Mammary epithelial cell (primary cell): ENCODE data around the gene SSR4.

ENCODE experiments used
- CTCF ChIP-seq, 2 donors: IDR thresholded peaks in 1 of 2; conservative IDR thresholded peaks in 1 of 2; 2 replicates each; pipeline ENCODE4 v1.5.1; 2011 to 2012; ENCODE audit warnings: inconsistent platforms in 2 of 2, low read length in 2 of 2, mild to moderate bottlenecking in 2 of 2, control low read depth in 1 of 2, low read depth in 1 of 2; ENCODE audit not compliant: insufficient read depth in 1 of 2; ENCODE audit errors: extremely low read depth in 1 of 2
- EZH2 ChIP-seq: IDR thresholded peaks from 2 replicates; pipeline ENCODE4 v1.6.1; 2012; ENCODE audit warnings: low read length, inconsistent platforms, borderline replicate concordance

GRCh38 chrX:153783378-153784013 is 11.0 kb upstream of the SSR4 start:
- TF ChIP-seq CTCF (conservative IDR thresholded peaks at IDR 0.05 in 1 of 2, IDR thresholded peaks at IDR 0.05 in 1 of 2; ENCODE audit: extremely low read depth in 1 of 2, insufficient read depth in 1 of 2, low read depth in 1 of 2, low read length in 2 of 2) (no peak), EZH2 (no peak)
